ENCODE measurements around the gene STOX2.

The STOX2 gene

GRCh38 chr4:183873409-183874185 is 31.5 kb upstream of the STOX2 start:
- POLR2A ChIA-PET, result no interaction called here
- no peak for DNase-seq (ENCODE audit: low read depth, low spot score)
- no peak overlapping the region for H3K4me3 ChIP-seq (ENCODE audit: low read depth, low read length)
- CTCF ChIA-PET, result no interaction called here
- TF ChIP-seq, protein P1, sequence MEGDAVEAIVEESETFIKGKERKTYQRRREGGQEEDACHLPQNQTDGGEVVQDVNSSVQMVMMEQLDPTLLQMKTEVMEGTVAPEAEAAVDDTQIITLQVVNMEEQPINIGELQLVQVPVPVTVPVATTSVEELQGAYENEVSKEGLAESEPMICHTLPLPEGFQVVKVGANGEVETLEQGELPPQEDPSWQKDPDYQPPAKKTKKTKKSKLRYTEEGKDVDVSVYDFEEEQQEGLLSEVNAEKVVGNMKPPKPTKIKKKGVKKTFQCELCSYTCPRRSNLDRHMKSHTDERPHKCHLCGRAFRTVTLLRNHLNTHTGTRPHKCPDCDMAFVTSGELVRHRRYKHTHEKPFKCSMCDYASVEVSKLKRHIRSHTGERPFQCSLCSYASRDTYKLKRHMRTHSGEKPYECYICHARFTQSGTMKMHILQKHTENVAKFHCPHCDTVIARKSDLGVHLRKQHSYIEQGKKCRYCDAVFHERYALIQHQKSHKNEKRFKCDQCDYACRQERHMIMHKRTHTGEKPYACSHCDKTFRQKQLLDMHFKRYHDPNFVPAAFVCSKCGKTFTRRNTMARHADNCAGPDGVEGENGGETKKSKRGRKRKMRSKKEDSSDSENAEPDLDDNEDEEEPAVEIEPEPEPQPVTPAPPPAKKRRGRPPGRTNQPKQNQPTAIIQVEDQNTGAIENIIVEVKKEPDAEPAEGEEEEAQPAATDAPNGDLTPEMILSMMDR (IDR thresholded peaks at IDR 0.05; ENCODE audit: insufficient read depth, low read length, missing control alignments), result no peak

DNA sequence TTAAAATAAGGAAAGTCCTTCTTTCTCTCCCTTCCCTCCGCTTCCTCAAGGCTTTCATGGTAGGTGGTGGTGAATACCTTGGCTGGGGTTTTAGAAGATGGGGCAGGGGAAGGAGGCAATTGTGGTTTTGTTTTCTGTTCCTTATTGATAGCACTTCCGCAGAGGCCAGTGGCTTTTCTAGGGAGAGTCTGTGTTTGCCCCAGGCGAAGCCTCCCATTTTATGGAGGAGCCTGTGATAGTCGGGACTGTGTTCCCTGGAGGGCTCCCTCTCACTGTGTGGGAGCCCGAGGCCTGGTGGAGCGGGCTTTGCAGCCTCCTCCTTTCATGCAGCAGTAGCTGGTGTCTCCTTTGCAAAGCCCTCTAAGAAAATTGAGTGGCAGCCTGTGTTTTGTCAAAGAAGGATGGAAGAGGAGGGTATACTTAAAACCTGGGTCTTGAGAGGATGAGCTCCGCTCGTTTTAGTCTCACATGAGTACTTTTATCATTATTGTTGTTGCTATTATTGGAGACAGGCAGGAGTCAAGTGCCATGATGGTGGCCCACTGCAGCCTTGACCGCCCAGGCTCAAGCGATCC is 29.8 kb upstream of the STOX2 start:
- no peak overlapping the region for H3K4me3 ChIP-seq (ENCODE audit: low read depth, low read length)

DNA sequence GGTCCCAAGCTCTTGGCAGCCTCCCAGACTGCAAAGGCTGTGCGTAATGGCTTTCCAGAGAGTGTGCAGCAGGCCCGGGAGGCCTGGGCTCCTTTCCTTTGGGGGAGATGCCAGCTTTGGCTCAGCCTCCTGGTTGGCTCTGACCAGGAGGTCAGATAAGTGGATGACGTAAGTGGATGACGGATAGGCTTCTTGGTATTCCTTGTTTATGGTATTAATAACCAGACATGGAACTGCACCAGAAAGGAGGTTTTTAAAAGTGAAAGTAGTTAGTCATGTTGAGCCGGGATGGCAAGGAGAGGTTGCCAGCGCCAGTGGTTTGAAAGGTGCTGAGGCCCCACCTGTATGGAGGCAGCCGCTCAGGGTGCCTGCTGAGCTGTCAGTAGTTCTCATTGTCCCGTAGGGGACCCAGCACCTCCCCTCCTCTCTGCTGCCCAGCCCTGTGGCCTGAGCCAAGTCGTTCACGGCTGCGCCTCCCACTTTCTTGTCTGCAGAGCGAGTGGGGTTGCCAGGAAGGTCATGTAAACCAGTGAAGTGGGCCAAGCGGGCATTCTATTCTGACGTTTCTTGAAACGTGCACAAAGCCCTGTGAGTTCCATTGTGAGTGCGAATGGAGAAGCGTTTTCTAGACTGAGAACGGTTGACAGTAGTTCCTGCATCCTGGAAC is 28.7 kb upstream of the STOX2 start:
- H3K4me3 ChIP-seq (ENCODE audit: low read depth, low read length), result no peak overlapping the region
- TF ChIP-seq, protein P1 (IDR thresholded peaks at IDR 0.05; ENCODE audit: insufficient read depth, low read length, missing control alignments), result no peak
- POLR2A ChIA-PET, result no interaction called here
- DNase-seq (ENCODE audit: low read depth, low spot score), result no peak
- CTCF ChIA-PET, result no interaction called here

More for the DNA sequence above, 29.8 kb upstream of the STOX2 start:
- TF ChIP-seq, protein P1 (IDR thresholded peaks at IDR 0.05; ENCODE audit: insufficient read depth, low read length, missing control alignments), result no peak
- no peak for DNase-seq (ENCODE audit: low read depth, low spot score)
- ChIA-PET POLR2A (no interaction called here), CTCF (no interaction called here)

GRCh38 chr4:183878251-183878970 is 26.7 kb upstream of the STOX2 start:
- TF ChIP-seq, protein P1 (IDR thresholded peaks at IDR 0.05; ENCODE audit: insufficient read depth, low read length, missing control alignments), result no peak
- no peak for DNase-seq (ENCODE audit: low read depth, low spot score)
- CTCF ChIA-PET, result no interaction called here
- POLR2A ChIA-PET, result no interaction called here
- H3K4me3 ChIP-seq (ENCODE audit: low read depth, low read length), result no peak overlapping the region

- TF ChIP-seq, protein P1 (IDR thresholded peaks at IDR 0.05; ENCODE audit: insufficient read depth, low read length, missing control alignments), result no peak
- ChIA-PET POLR2A (no interaction called here), CTCF (no interaction called here)
- no peak overlapping the region for H3K4me3 ChIP-seq (ENCODE audit: low read depth, low read length)
- no peak for DNase-seq (ENCODE audit: low read depth, low spot score)
Measured at GRCh38 chr4:183885205-183885720, 19.8 kb upstream of the STOX2 start.

Data from AG04449 (cell line).